SK-N-SH treated with all-trans-retinoic acid at 6 μM for 48 hours (cell line): Measurements from ENCODE around the gene TNRC6B.

Experiments
- ATAC-seq: fragments of 200-7000 bp; cut with Tn5 transposase; 3 replicates; pipeline ENCODE4 v1.9.1; 2020; ENCODE audit warnings: mild to moderate bottlenecking, moderate library complexity
- ARNTL ChIP-seq: fragments of 450-650 bp; formaldehyde crosslinking; IDR thresholded peaks from 2 replicates; pipeline ENCODE4 v1.5.0; 2020; ENCODE audit warnings: low read depth, mild to moderate bottlenecking, moderate library complexity, borderline replicate concordance
- BACH2 ChIP-seq: fragments of 250-450 bp; sonication (Bioruptor Pico); IDR thresholded peaks from 2 replicates; pipeline ENCODE4 v1.9.0; 2021; ENCODE audit warnings: mild to moderate bottlenecking, borderline replicate concordance
- CSDC2 ChIP-seq: fragments of 250-450 bp; sonication (Bioruptor Pico); IDR thresholded peaks from 2 replicates; pipeline ENCODE4 v1.5.0; 2020; ENCODE audit warnings: mild to moderate bottlenecking, moderate library complexity
- ESRRG ChIP-seq: fragments of 250-450 bp; sonication (Bioruptor Pico); IDR thresholded peaks from 2 replicates; pipeline ENCODE4 v1.6.1; 2021; ENCODE audit warnings: mild to moderate bottlenecking
- GLIS3 ChIP-seq: fragments of 250-450 bp; sonication (Bioruptor Pico); IDR thresholded peaks from 2 replicates; pipeline ENCODE4 v1.5.0; 2020; ENCODE audit warnings: mild to moderate bottlenecking, moderate library complexity
- ISL1 ChIP-seq: fragments of 250-450 bp; sonication (Bioruptor Pico); IDR thresholded peaks from 2 replicates; pipeline ENCODE4 v2.1.2; 2022; ENCODE audit warnings: mild to moderate bottlenecking, moderate library complexity
- PPARA ChIP-seq: fragments of 250-450 bp; sonication (Bioruptor Pico); IDR thresholded peaks from 2 replicates; pipeline ENCODE4 v1.5.0; 2020; ENCODE audit warnings: mild to moderate bottlenecking, borderline replicate concordance
- RARB ChIP-seq: fragments of 250-450 bp; sonication (Bioruptor Pico); IDR thresholded peaks from 2 replicates; pipeline ENCODE4 v1.8.0; 2021; ENCODE audit warnings: mild to moderate bottlenecking, moderate library complexity
- SNAI2 ChIP-seq: fragments of 250-450 bp; sonication (Bioruptor Pico); IDR thresholded peaks from 2 replicates; pipeline ENCODE4 v1.5.0; 2020; ENCODE audit warnings: mild to moderate bottlenecking, moderate library complexity
- TOX ChIP-seq: fragments of 250-450 bp; sonication (Bioruptor Pico); IDR thresholded peaks from 2 replicates; pipeline ENCODE4 v1.8.0; 2021; ENCODE audit warnings: mild to moderate bottlenecking, moderate library complexity, borderline replicate concordance
- ZC3H10 ChIP-seq: fragments of 250-450 bp; sonication (Bioruptor Pico); IDR thresholded peaks from 2 replicates; pipeline ENCODE4 v1.5.1; 2021; ENCODE audit warnings: mild to moderate bottlenecking, moderate library complexity
- ZFP3 ChIP-seq: fragments of 250-450 bp; sonication (Bioruptor Pico); IDR thresholded peaks from 2 replicates; pipeline ENCODE4 v1.5.0; 2020; ENCODE audit warnings: mild to moderate bottlenecking, moderate library complexity
- ZFP30 ChIP-seq: fragments of 450-650 bp; formaldehyde crosslinking; IDR thresholded peaks from 2 replicates; pipeline ENCODE4 v1.5.0; 2022; ENCODE audit warnings: mild to moderate bottlenecking, moderate library complexity
- ZNF565 ChIP-seq: fragments of 450-650 bp; formaldehyde crosslinking; conservative IDR thresholded peaks from 2 replicates; pipeline ENCODE4 v1.5.0; 2020; ENCODE audit warnings: low read depth, mild to moderate bottlenecking, moderate library complexity
- ZNF70 ChIP-seq: fragments of 450-650 bp; formaldehyde crosslinking; IDR thresholded peaks from 2 replicates; pipeline ENCODE4 v1.5.0; 2020; ENCODE audit warnings: mild to moderate bottlenecking, moderate library complexity
- TF ChIP-seq, protein P1 (sequence below): fragments of 250-450 bp; sonication (Bioruptor Pico); IDR thresholded peaks from 2 replicates; pipeline ENCODE4 v1.5.0; 2020; ENCODE audit warnings: mild to moderate bottlenecking, moderate library complexity
- TF ChIP-seq, protein P2 (sequence below): fragments of 250-450 bp; sonication (Bioruptor Pico); IDR thresholded peaks from 2 replicates; pipeline ENCODE4 v1.8.0; 2021; ENCODE audit warnings: low read depth, mild to moderate bottlenecking, moderate library complexity, borderline replicate concordance
- TF ChIP-seq, protein P3 (sequence below): fragments of 250-450 bp; sonication (Bioruptor Pico); IDR thresholded peaks from 2 replicates; pipeline ENCODE4 v1.5.1; 2020; ENCODE audit warnings: low read depth, mild to moderate bottlenecking, moderate library complexity
- TF ChIP-seq, protein P4 (sequence below): fragments of 250-450 bp; sonication (Bioruptor Pico); IDR thresholded peaks from 2 replicates; pipeline ENCODE4 v1.5.1; 2021; ENCODE audit warnings: mild to moderate bottlenecking, moderate library complexity

Gene TNRC6B

DNA sequence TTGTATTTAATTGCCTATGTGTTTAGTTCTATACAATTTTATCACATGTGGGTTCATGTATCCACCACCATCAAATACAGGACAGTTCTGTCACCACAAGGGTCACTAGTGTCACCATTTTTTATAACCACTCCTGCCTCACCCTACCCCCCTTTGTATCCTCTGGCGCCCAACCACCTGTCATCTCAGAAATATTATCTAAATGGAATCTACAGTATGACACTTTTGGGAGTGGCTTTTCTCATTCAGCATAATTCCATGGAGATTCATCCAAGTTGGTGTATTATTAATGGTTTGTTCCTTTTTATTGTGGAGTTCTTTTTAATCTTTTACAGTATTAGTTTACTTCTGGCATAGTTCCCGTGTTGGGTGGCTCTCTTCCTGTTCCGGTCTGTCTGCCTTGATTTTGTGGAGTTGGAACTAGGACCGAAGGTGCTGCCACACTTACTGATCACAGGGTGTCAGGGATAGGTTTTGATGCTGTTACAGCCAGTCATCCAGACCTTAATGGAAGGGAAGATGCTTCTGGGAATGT lies 58.5 kb downstream of the TNRC6B start:
- no peak for ATAC-seq
- TF ChIP-seq ZFP30 (CRISPR knock-in tag) (no peak), CSDC2 (CRISPR knock-in tag) (no peak), ISL1 (CRISPR knock-in tag) (no peak)

DNA sequence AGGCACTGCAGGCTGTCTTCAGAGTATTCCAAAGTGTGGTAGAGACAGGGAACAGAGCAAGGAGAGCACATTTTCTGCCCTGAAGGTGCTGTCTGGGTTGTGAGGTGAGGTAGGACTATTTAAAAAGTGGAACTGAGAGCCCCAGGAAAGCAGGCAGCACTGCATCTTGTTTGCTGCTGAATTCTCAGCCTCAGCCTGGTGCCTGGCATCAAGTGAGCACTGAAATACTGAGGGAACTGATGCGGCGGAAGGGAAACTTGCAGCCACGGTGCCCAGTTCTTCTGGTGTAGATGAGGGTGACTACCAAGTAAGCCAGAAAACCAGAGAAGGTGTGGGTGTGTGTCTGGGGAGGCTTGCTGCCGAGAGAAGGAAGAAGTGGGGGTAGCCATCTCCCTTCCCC lies 59.5 kb downstream of the TNRC6B start:
- no peak for ATAC-seq

DNA sequence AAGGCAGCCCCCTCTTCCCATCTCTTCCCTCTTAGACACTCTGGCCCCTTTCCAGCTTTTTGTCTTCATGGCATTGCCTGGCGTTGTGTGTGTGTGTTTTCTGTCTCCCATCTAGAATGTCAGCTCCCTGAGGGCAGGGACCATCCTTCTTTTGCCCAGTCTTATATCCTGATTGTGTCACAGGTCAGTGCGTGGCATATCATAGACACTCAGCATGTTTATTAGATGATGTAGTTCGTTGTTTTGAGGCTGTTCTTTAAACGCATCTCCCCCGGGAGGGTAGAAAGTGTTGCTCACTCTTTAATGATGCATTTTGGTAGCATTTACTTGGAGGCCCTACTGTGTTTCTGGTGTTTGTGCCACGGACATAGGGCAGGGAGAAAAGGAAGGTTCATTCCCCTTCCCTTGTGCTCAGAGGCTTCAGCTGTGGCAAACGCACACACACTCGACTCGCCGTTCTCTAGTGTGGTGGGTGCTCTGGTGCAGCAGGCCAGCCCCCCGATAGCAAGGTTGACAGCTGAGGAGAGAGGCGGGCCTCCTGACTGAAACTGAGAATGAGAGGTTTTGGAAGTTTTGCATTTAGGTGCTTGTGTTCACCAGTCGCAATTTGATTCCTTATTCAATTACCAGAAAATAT lies 60.2 kb downstream of the TNRC6B start:
- ATAC-seq = no peak
- no peak for TF ChIP-seq ZNF70 (CRISPR knock-in tag)
- TF ChIP-seq ESRRG (CRISPR knock-in tag) = no peak
- TF ChIP-seq, protein P1, sequence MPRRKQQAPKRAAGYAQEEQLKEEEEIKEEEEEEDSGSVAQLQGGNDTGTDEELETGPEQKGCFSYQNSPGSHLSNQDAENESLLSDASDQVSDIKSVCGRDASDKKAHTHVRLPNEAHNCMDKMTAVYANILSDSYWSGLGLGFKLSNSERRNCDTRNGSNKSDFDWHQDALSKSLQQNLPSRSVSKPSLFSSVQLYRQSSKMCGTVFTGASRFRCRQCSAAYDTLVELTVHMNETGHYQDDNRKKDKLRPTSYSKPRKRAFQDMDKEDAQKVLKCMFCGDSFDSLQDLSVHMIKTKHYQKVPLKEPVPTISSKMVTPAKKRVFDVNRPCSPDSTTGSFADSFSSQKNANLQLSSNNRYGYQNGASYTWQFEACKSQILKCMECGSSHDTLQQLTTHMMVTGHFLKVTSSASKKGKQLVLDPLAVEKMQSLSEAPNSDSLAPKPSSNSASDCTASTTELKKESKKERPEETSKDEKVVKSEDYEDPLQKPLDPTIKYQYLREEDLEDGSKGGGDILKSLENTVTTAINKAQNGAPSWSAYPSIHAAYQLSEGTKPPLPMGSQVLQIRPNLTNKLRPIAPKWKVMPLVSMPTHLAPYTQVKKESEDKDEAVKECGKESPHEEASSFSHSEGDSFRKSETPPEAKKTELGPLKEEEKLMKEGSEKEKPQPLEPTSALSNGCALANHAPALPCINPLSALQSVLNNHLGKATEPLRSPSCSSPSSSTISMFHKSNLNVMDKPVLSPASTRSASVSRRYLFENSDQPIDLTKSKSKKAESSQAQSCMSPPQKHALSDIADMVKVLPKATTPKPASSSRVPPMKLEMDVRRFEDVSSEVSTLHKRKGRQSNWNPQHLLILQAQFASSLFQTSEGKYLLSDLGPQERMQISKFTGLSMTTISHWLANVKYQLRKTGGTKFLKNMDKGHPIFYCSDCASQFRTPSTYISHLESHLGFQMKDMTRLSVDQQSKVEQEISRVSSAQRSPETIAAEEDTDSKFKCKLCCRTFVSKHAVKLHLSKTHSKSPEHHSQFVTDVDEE (CRISPR knock-in tag) = no peak
- no peak for TF ChIP-seq TOX (CRISPR knock-in tag)
- TF ChIP-seq, protein P2, sequence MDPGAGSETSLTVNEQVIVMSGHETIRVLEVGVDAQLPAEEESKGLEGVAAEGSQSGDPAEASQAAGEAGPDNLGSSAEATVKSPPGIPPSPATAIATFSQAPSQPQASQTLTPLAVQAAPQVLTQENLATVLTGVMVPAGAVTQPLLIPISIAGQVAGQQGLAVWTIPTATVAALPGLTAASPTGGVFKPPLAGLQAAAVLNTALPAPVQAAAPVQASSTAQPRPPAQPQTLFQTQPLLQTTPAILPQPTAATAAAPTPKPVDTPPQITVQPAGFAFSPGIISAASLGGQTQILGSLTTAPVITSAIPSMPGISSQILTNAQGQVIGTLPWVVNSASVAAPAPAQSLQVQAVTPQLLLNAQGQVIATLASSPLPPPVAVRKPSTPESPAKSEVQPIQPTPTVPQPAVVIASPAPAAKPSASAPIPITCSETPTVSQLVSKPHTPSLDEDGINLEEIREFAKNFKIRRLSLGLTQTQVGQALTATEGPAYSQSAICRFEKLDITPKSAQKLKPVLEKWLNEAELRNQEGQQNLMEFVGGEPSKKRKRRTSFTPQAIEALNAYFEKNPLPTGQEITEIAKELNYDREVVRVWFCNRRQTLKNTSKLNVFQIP (CRISPR knock-in tag) = no peak
- TF ChIP-seq, protein P3, sequence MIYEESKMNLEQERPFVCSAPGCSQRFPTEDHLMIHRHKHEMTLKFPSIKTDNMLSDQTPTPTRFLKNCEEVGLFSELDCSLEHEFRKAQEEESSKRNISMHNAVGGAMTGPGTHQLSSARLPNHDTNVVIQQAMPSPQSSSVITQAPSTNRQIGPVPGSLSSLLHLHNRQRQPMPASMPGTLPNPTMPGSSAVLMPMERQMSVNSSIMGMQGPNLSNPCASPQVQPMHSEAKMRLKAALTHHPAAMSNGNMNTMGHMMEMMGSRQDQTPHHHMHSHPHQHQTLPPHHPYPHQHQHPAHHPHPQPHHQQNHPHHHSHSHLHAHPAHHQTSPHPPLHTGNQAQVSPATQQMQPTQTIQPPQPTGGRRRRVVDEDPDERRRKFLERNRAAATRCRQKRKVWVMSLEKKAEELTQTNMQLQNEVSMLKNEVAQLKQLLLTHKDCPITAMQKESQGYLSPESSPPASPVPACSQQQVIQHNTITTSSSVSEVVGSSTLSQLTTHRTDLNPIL (CRISPR knock-in tag) = no peak
- no peak for TF ChIP-seq ARNTL (CRISPR knock-in tag)
- TF ChIP-seq GLIS3 (CRISPR knock-in tag) = no peak
- TF ChIP-seq CSDC2 (CRISPR knock-in tag) = no peak
- TF ChIP-seq ISL1 (CRISPR knock-in tag) = no peak
- no peak for TF ChIP-seq PPARA (CRISPR knock-in tag)
- TF ChIP-seq SNAI2 (CRISPR knock-in tag) = no peak
- TF ChIP-seq BACH2 (CRISPR knock-in tag) = no peak
- TF ChIP-seq ZFP30 (CRISPR knock-in tag) = no peak
- TF ChIP-seq, protein P4, sequence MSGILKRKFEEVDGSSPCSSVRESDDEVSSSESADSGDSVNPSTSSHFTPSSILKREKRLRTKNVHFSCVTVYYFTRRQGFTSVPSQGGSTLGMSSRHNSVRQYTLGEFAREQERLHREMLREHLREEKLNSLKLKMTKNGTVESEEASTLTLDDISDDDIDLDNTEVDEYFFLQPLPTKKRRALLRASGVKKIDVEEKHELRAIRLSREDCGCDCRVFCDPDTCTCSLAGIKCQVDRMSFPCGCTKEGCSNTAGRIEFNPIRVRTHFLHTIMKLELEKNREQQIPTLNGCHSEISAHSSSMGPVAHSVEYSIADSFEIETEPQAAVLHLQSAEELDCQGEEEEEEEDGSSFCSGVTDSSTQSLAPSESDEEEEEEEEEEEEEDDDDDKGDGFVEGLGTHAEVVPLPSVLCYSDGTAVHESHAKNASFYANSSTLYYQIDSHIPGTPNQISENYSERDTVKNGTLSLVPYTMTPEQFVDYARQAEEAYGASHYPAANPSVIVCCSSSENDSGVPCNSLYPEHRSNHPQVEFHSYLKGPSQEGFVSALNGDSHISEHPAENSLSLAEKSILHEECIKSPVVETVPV (CRISPR knock-in tag) = no peak

More for the DNA sequence above, 59.5 kb downstream of the TNRC6B start:
- TF ChIP-seq RARB (CRISPR knock-in tag) (no peak), ISL1 (CRISPR knock-in tag) (no peak), CSDC2 (CRISPR knock-in tag) (no peak), ESRRG (CRISPR knock-in tag) (no peak), ZC3H10 (CRISPR knock-in tag) (no peak), ZNF565 (CRISPR knock-in tag) (no peak), ZFP3 (CRISPR knock-in tag) (no peak), ZNF70 (CRISPR knock-in tag) (no peak), TOX (CRISPR knock-in tag) (no peak)
- TF ChIP-seq, protein P2 (CRISPR knock-in tag) = no peak
- TF ChIP-seq, all 23 proteins: peak for 0
